ENCODE measurements around the gene SH2D3A.
"Not testable (repeated sequence)": the region's sequence is repeated elsewhere in the genome, so short reads cannot be mapped to it uniquely, and the experiment has no call there.

SH2D3A gene

DNA sequence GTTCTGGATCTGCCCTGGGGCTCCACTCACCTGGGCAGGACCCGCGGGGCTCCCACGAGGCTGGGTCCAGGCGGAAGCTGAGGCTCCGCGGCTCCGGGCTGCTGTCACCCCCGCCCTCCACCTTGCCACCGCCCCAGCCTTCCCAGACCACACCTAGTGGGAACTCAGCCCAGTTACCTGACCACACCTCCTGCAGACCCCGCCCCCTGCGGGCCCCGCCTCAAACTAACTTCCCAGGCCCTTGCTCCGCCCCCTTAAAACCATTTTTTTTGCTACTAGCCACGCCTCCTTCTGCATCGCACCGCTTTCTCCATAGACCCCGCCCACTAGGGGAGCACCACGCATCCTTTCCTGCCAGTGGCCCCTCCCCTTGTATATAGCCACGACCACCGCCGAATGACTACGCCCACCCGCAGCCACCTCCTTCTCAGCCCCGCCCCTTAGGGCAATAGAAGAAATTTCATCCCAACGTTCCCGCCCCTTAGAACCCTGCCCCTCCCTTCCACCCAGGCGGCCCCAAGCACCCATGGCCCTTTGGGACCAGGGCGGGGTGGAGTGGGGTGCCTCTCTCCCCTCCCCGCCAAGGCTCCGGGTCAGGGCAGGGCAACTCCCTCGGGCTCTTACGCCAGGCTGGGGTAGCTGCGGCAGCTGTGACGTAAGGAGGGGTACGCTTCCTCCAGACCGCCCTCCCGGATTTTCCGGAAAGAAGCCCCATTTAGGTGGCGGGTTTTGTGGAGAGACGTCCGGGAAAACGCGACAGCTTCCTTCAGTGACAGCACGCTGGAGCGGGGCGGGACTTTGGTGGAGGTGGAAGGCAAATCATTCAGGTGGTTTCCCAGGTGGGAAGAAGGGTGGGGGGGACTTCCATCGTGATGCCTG, at the start of gene SH2D3A:
TSS of gene SH2D3A (minus strand) at position 79 of the 879 bp plus-strand sequence. CDS start 3,687 bp downstream, outside the sequence.
- DNase-seq (ENCODE audit: low read depth) = peak; percentile 87

DNA sequence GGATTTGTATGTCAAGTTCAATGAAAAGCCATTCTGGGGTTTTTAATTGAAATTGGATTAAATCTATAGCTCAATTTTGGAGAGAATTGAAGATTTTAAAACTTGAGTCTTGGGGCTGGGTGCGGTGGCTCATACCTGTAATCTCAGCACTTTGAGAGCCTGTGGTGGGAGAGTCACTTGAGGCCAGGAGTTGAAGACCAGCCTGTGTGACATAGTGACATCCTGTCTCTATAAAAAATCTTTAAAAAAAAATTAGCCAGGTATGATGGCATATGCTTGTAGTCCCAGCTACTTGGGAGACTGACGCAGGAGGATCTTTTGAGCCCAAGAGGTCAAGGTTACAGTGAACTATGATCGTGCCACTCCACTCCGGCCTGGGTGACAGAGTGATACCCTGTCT, 46.4 kb upstream of the SH2D3A start:
- DNase-seq (ENCODE audit: low read depth) = no peak

DNA sequence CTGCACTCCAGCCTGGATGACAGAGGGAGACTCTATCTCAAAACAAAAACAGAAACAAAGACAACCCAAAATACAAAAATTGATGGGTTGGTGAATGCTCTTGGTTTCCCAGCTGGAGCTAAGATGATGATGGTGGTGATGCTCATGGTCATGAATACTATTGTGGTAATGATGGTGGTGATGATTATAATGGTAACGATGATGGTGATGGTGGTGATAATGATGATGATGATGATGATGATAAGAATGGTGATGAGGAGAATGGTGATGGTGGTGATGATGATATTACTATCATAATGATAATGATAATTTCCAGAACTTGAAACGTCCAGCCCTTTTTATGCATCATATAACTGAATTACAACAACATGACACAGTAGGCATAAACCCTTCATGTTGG, 45.4 kb upstream of the SH2D3A start:
- DNase-seq (ENCODE audit: low read depth) = no peak

DNA sequence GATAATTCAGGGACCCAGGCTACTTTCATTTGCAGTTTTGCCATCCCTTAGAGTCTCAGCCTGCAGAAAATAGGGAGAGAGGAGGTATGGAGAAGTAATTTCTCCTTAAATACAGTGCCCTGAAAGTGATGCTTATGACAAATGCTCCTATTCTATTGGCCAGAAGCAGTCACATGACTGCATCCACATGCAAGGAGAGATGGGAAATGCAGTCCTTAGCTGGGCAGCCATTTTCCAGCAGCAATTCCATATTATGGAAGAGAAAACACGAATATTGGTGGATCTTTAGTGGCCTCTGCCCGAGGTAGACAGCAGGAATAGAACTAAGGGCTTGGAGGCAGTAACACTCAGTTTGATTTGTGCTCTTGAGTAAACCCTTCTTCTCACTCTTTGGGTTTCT, 44.7 kb upstream of the SH2D3A start:
- no peak for DNase-seq (ENCODE audit: low read depth)

DNA sequence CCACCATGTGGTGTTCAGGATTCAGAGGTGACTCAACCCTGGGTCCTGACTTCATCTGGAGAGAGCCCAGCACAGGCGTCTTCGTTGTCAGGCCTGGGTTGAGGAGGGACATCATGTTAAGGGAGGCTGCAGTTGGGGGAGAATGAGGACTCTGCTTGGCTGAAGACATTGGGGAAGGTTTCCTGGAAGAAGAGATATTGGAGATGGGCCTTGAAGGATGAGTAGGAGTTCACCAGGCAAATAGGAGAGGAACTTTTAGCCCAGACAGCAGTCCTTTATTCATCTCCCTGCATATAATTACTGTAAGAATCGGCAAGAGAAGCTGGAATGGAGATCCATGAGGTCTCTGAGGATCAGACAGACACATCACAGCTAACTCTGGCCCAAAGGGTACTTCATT, 44.1 kb upstream of the SH2D3A start:
- no peak for DNase-seq (ENCODE audit: low read depth)

DNA sequence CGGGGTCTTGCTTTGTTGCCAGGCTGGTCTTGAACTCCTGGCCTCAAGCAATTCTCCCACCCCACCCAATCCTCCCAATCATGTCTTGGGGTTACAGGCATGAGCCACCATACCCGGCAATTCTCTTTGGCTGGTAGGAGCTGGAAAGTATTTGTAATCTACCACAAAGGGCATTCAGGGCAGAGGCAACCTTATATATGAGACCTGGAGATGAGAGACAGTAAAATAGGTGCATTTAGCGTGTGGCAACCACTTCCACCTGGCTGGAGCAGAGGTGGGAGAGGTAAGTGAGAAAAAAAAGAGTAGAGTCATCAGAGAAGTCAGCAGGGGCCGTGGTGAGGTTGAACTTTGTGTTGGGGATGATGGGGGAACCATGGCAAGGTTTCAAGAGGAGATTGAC, 42.0 kb upstream of the SH2D3A start:
- DNase-seq (ENCODE audit: low read depth) = no peak

DNA sequence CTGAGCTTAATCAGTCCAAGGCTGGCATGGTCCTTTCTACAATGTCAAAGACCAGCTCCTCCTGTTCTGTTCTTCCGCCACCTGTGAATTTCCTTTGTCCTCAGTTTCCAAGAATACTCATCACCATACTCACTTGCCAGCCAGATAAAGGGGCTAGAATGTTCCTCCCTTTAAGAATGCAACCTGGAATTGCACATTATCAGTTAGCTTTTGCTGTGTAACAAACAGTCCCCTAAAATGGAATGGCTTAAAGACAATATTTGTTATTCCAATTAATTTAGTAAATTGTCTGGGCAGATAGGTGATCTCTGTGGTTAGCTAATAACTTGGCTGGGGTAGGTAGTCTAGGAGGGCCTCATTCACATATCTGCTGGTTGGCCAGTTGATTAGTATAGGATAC, 41.3 kb upstream of the SH2D3A start:
- no peak for DNase-seq (ENCODE audit: low read depth)

DNA sequence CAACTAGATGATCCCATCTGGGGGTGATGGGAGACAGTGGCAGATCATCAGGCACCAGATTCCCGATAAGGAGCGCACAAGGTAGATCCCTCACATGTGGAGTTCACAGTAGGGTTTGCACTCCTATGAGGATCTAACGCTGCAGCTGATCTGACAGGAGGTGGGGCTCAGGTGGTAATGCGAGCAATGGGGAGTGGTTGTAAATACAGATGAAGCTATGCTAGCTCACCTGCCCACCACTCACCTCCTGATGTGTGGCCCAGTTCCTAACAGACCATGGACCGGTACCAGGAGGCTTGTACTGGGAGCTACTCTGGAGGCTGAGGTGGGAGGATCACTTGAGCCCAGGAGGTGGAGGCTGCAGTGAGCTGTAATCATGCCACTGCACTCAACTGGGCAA, 40.1 kb upstream of the SH2D3A start:
- no peak for DNase-seq (ENCODE audit: low read depth)

DNA sequence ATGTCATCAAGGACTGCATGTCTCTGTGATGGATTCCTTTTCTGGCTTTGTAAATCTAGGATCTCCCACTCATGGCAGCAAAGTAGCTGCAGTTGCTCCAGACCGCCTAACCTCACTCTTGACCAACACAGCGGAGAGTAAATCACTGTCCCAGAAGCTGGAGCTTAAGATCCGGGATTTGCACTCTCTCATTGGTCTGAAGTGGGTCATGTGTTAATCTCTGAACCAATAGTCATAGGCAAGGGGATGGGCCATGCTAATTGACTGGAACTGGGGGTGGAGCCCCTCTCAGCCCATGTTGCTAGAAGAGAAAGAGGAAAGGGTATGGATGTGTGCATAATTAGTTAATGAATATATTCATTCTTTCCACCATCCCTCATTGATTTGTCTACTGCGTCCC, 39.3 kb upstream of the SH2D3A start:
- no peak for DNase-seq (ENCODE audit: low read depth)

DNA sequence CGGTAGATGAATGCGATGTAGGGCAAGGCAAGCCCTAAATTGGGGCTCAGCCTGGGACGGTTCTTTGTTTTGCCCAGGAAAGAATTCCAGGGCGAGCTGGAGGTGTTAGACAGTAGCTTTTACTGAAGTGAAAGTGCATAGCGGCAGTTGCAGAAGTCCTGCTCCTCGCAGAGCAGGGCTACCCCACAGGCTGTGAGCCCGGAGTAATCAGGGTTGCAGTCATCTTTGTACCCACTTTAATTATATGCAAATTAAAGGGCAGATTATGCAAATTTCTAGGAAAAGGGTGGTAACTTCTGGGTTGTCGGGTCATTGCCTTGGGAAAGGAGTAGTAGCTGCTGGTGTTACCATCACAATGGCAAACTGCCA, 35.8 kb upstream of the SH2D3A start:
- peak; percentile 3 for DNase-seq (ENCODE audit: low read depth)

DNA sequence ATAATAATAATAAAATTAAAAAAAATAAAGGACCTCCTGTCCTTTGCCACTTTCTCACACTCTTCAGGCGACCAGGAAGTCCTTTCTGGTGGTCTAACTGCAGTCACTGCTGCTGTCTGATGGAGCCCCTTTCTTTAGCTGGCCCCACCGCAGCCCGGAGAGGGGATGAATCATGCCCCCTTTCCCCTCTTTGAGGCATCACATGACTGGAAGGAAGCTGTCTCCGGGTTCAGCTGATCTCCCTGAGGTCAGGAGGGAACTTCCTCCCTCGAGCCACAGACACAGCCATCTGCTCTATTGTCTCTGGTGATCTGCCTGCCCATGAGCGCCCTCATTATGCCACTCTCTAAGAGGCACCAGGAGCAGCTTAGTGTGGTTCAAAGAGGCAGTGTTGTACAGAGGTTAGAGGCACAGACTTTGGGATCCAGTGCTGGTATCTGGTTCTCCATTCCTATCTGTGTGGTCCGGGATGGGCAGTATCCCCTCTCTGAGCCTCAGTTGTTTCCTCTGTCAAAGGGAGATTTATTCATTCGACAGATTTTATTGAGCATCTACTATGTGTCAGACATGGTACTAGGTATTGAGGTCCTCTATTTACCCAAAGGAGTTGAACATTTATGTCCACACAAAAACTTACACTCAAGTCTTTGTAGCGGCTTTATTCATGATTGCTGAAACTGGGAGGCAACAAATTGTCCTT, 35.3 kb upstream of the SH2D3A start:
- DNase-seq (ENCODE audit: low read depth) = peak; percentile 72

DNA sequence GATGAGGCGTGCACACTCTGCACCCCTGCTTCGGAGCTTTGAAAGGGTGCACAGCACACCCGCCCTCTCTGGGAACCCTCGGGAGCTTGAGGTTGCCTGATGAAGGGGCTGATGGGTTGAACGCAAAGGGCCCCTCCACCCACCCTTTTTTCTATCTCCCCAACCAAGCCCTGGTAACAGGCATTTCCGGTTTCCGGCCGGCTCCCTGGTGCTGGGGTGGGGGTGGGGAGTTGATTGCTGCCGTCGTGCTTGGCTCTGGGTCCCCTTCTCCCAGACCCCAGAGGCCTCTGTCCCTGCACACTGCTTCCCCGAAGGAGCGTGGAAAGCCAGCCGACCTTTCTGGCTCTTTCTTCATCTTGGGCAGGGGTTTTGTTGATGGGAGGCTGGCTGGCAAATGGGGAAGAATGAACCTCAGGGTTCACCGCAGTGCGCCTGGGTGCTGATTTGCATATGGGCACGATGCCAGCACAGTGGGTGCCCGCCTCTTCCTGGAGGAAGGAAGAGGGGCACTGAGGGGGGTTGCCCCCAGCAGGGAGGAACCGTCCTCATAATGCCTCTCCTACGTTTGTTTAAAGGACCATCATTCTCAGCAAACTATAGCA, 34.4 kb upstream of the SH2D3A start:
- peak; percentile 74 for DNase-seq (ENCODE audit: low read depth)

DNA sequence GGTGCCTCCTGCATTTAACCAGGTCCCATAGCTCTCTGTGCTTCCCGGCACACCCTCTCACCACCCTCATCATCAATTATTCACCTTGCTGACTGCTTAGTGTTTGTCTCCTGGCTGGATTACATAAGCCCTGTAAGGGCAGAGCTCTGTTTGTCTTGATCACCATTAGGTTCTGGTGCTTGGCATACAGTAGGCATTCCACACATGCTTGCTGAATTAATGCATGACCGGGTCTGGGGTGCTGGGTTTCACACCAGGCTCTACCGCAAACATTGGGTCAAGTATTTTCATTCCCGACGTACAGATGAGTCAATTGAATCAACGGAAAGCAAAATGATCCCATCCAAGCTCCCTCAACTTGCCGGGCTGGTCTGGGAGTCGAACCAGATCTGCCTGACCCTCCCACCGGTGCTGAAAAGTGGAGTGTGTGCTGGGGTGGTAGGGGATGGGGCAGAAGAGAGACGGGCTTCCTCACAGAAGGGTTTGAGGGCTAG, 33.8 kb upstream of the SH2D3A start:
- DNase-seq (ENCODE audit: low read depth) = no peak

DNA sequence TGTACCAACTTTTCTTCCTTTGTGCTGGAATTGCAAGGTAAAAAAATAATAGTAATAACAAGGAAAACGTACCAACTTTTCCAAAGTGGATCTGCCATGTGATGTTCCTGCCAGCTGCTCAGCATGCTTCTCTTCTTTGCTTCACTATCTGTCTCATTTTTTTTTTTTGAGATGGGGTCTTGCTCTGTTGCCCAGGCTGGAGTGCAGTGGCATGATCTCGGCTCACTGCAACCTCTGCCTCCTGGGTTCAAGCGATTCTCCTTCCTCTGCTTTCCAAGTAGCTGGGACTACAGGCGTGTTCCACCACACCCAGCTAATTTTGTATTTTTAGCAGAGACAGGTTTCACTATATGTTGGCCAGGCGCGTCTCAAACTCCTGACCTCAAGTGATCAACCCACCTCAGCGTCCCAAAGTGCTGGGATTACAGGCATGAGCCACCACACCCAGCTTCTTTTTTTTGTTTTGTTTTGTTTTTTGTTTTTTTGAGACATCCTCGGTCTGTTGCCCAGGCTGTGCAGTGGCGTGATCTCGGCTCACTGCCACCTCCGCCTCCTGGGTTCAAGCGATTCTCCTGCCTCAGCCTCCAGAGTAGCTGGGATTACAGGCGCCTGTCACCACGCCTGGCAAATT, 33.0 kb upstream of the SH2D3A start:
- DNase-seq (ENCODE audit: low read depth) = not testable (repeated sequence)

DNA sequence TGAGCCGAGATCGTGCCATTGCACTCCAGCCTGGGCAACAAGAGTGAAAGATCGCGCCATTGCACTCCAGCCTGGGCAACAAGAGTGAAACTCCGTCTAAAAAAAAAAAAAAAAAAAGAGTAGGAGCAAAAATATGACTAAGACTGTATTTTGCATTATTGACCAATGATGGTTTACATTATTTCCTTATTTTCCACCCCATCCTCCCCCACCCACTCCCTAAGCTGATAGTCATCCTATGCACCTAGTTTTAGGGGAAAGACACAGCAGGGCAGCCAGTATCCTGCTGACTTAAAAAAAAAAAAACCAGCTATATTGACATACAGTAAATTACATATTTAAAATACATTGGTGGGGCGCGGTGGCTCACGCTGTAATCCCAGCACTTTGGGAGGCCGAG, 30.4 kb upstream of the SH2D3A start:
- no peak for DNase-seq (ENCODE audit: low read depth)

DNA sequence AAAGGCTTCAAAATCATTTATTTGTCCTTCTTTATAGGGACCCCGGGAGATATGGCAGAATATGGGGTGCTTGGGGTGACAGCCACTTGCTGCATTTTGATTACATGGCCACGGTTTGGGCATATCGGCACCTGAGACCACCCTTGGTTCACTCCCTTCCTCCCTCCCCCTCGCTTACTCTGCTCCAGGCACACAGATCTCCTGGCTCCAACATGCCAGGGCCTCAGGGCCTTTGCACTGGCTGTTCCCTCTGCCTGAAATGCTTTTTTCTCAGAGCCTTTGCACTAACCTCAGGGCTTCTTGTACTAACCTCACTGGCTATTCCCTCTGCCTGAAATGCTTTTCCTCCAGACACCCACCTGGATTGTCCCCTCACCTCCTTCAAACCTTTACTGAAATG, 29.0 kb upstream of the SH2D3A start:
- no peak for DNase-seq (ENCODE audit: low read depth)

DNA sequence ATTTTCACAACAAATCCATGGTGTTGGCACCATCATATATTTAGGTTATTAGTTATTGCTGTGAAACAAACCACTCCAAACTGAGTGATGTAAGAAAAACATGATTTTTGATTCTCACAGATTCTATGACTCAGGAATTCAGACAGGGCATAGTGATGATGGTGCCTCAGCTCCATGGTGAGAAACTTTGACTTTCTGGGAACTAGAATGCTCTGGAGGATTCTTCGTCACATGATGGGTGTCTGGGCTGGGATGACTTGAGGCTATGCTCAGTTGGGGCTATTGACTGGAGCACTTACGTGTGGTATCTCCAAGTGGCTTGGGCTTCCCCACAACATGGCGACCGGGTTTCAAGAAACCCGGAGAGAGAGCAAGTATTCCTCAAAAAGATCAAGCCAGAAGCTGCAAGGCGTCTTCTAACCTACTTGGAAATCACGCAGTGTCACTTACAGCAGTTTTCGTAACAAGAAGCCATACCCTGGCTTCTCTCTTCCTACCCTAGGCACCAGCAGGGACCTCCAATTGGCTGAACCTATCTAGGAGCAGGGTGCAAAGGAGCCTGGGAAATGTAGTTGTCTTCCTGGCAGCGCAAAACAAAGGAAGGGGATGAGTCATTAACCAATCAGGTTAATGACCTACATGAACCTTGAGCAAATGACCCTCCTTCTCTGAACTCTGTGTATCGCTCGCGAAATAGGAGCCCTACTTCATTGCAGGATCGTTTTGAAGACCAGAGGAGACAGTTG, 27.6 kb upstream of the SH2D3A start:
- no peak for DNase-seq (ENCODE audit: low read depth)

DNA sequence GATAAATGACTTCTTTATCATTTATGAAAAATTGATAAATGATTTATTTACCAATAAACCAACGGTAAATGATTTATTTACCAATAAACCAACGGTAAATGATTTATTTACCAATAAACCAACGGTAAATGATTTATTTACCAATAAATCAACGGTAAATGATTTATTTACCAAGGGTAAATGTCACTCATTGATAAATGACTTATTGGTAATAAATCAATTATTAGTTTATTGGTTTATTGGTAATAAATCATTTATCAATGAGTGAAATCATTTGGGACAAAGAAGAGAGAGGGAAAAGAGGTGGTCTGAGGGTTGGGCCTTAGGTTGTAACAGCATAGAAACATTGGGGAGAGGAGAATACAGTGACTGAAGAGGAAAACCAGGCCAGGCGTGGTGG, 26.7 kb upstream of the SH2D3A start:
- no peak for DNase-seq (ENCODE audit: low read depth)

DNA sequence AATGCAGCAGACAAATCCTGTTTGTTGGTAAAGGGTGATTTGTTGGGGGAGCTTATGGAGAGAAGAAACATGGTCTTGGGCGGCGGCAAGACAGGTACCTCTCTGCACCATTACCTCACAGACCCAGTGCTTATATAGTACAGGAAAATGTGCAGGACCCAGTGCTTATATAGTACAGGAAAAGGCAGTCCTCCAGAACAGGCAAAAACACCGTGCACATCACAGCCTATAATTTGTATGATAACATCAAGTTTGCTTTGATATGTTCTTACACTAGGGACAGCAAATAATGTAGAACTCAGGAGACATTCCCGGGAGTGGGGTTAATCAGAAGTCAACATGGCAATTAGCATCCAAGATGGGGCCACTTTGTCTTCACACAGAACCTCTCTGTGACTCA, 26.2 kb upstream of the SH2D3A start:
- DNase-seq (ENCODE audit: low read depth) = no peak

DNA sequence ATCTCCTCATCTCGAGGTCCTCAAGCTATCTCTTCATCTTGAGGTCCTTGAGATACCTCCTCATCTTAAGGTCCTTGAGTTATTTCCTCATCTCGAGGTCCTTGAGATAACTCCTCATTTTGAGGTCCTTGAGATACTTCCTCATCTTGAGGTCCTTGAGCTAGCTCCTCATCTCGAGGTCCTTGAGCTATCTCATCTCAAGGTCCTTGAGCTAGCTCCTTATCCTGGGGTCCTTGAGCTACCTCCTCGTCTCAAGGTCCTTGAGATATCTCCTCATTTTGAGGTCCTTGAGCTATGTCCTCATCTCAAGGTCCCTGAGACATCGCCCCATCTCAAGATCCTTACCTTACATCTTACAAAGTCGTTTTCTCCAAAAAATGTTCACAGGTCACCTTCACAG, 24.0 kb upstream of the SH2D3A start:
- DNase-seq (ENCODE audit: low read depth) = no peak

DNA sequence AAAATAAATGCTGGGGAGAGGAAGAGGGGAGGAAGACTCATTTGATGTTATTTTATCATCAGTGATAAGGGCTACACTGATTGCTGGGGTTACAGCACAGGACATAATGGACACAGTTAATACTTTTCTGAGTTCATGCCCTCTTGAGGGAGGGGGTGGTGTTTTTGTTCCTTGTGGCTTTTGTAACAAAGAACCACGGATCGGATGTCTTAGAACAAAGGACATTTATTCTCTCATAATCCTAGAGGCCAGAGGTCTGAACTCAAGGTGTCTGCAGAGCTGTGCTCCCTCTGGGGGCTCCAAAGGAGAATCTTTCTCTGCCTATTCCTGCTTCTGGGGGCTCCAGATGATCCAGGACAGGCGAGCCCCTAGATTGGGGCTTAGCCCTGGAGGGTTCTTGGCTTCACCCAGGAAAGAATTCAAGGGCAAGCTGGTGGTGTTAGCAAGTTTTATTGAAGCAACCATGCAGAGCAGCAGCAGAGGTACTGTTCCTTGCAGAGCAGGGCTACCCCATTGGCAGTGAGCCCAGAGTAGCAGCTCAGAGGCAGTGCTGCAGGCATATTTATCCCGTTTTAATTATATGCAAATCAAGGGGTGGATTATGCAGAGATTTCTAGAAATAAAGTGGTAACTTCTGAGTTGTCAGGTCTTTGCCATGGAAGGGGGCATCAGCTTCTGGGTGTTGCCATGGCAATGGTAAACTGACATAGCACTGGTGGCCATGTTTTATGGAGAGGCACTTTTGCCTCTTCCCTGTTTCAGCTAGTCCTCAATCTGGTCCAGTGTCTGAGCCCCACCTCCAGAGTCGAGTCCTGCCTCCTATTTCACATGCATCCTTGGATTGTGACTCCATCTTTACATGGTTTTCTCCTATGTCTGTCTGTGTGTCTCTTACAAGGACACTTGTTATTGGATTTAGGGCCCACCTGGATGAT, 23.2 kb upstream of the SH2D3A start:
- DNase-seq (ENCODE audit: low read depth) = no peak

Measured in stimulated activated CD8-positive, alpha-beta memory T cell treated with anti-CD3 and anti-CD28 coated beads, Interleukin-12 subunit alpha, Interleukin-12 subunit beta, amount 100 ng/mL, for 4 hours (primary cell).